ENCODE measurements around the gene PROX2.

DNA sequence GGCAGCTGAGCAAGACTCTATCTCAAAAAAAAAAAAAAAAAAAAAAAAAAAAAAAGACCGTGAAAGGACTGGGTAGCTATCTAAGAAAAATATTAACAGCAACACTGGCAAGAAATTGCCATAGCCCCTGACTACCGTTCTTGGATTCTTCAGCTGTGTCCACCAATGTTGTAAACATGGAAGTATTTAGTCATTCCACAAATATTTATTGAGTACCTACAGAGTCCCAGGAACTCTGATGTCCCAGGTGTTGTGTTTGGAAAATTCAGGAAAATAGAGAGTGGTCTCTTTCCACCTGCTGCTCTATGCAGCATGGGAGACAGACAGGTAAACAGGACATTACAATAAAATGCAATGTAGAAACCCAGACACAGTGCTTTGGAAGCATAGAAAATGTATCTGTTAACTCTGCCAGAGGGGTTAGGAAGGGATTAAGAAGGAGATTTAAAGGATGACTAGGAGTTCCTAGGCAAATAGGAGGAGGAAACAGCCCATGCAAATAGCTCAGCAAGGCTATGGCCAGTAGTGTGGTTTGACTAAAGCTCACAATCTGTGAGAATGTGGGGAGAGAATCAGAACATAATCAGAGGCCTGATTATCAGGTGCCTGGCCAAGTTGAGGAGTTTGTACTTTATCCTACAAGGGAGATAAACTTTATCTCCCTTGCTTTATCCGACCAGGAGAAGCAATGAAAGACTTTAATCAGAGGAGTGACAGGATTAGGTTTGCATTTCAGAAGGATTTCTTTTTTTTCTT, 3.7 kb upstream of the PROX2 start:
- TF ChIP-seq, protein P1, sequence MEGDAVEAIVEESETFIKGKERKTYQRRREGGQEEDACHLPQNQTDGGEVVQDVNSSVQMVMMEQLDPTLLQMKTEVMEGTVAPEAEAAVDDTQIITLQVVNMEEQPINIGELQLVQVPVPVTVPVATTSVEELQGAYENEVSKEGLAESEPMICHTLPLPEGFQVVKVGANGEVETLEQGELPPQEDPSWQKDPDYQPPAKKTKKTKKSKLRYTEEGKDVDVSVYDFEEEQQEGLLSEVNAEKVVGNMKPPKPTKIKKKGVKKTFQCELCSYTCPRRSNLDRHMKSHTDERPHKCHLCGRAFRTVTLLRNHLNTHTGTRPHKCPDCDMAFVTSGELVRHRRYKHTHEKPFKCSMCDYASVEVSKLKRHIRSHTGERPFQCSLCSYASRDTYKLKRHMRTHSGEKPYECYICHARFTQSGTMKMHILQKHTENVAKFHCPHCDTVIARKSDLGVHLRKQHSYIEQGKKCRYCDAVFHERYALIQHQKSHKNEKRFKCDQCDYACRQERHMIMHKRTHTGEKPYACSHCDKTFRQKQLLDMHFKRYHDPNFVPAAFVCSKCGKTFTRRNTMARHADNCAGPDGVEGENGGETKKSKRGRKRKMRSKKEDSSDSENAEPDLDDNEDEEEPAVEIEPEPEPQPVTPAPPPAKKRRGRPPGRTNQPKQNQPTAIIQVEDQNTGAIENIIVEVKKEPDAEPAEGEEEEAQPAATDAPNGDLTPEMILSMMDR (IDR thresholded peaks at IDR 0.05 in 8 of 11, conservative IDR thresholded peaks at IDR 0.05 in 3 of 11), result no peak
- TF ChIP-seq POLR2A (IDR thresholded peaks at IDR 0.05) (no peak), POLR2AphosphoS5 (IDR thresholded peaks at IDR 0.05) (no peak)

Measured in spleen (tissue), 7 donors.